HG03045 (cell line): ENCODE data around the gene PTPN20.
A peak's percentile ranks its signal among the peaks of the same experiment; 100 is the strongest.
"Not testable (repeated sequence)": the region's sequence is repeated elsewhere in the genome, so short reads cannot be mapped to it uniquely, and the experiment has no call there.

ENCODE experiments used
- ATAC-seq: cut with Tn5 transposase; IDR thresholded peaks from one replicate; pipeline ENCODE4 v1.9.1; 2021; ENCODE audit warnings: mild to moderate bottlenecking, moderate library complexity; ENCODE audit not compliant: unreplicated experiment

PTPN20 gene

GRCh38 chr10:46952540-46952939 lies 41.3 kb downstream of the PTPN20 start:
- ATAC-seq, result not testable (repeated sequence)

- not testable (repeated sequence) for ATAC-seq
Measured at GRCh38 chr10:46960742-46961141, 49.5 kb downstream of the PTPN20 start.

GRCh38 chr10:46963356-46963755 lies 52.1 kb downstream of the PTPN20 start:
- not testable (repeated sequence) for ATAC-seq

- not testable (repeated sequence) for ATAC-seq
Measured at GRCh38 chr10:46967013-46967412, 55.8 kb downstream of the PTPN20 start.

- not testable (repeated sequence) for ATAC-seq
Measured at GRCh38 chr10:46980223-46980622, 69.0 kb downstream of the PTPN20 start.

- ATAC-seq, result peak; percentile 65
Measured at GRCh38 chr10:46987233-46987924, 76.2 kb downstream of the PTPN20 start.

- no peak for ATAC-seq
Measured at GRCh38 chr10:46992803-46993561, 81.8 kb downstream of the PTPN20 start.

- ATAC-seq, result no peak
Measured at GRCh38 chr10:46995234-46995633, 84.0 kb downstream of the PTPN20 start.

- no peak for ATAC-seq
Measured at GRCh38 chr10:46998192-46998591, 87.0 kb downstream of the PTPN20 start.

GRCh38 chr10:46998595-46998994 lies 87.4 kb downstream of the PTPN20 start:
- ATAC-seq, result no peak

- ATAC-seq, result no peak
Measured at GRCh38 chr10:46999217-46999616, 88.0 kb downstream of the PTPN20 start.

GRCh38 chr10:47008769-47009168 lies 97.5 kb downstream of the PTPN20 start:
- ATAC-seq, result no peak

- ATAC-seq, result no peak
Measured at GRCh38 chr10:47009215-47009838, 98.1 kb downstream of the PTPN20 start.

GRCh38 chr10:47010036-47010435 lies 98.8 kb downstream of the PTPN20 start:
- no peak for ATAC-seq

GRCh38 chr10:47012214-47012613 lies 101.0 kb downstream of the PTPN20 start:
- ATAC-seq, result no peak

- no peak for ATAC-seq
Measured at GRCh38 chr10:47013507-47014154, 102.4 kb downstream of the PTPN20 start.

- no peak for ATAC-seq
Measured at GRCh38 chr10:47015404-47015803, 104.2 kb downstream of the PTPN20 start.

GRCh38 chr10:47016564-47016963 lies 105.3 kb downstream of the PTPN20 start:
- no peak for ATAC-seq

- no peak for ATAC-seq
Measured at GRCh38 chr10:47018026-47018735, 107.0 kb downstream of the PTPN20 start.
